Medulla oblongata (tissue), 1 donor: ENCODE data around the gene SORCS2.

ENCODE experiments used
- DNase-seq: peaks from one replicate; pipeline ENCODE4 v3.0.0-alpha.2; 2015; ENCODE audit errors: extremely low spot score

The SORCS2 gene

GRCh38 chr4:7266525-7267292 is 74.4 kb downstream of the SORCS2 start:
- no peak for DNase-seq

- no peak for DNase-seq
Observed at GRCh38 chr4:7267829-7268228, 75.5 kb downstream of the SORCS2 start.

GRCh38 chr4:7268941-7269340 is 76.6 kb downstream of the SORCS2 start:
- no peak for DNase-seq

GRCh38 chr4:7270121-7270520 is 77.8 kb downstream of the SORCS2 start:
- no peak for DNase-seq

- no peak for DNase-seq
Observed at GRCh38 chr4:7272404-7272803, 80.1 kb downstream of the SORCS2 start.

GRCh38 chr4:7273738-7274297 is 81.5 kb downstream of the SORCS2 start:
- DNase-seq, result no peak

- no peak for DNase-seq
Observed at GRCh38 chr4:7275067-7275466, 82.7 kb downstream of the SORCS2 start.

- no peak for DNase-seq
Observed at GRCh38 chr4:7275490-7276154, 83.3 kb downstream of the SORCS2 start.

GRCh38 chr4:7276515-7276914 is 84.2 kb downstream of the SORCS2 start:
- no peak for DNase-seq

- no peak for DNase-seq
Observed at GRCh38 chr4:7278071-7278765, 85.9 kb downstream of the SORCS2 start.

GRCh38 chr4:7278981-7279380 is 86.6 kb downstream of the SORCS2 start:
- no peak for DNase-seq

- no peak for DNase-seq
Observed at GRCh38 chr4:7279902-7280301, 87.6 kb downstream of the SORCS2 start.

GRCh38 chr4:7280926-7281690 is 88.8 kb downstream of the SORCS2 start:
- no peak for DNase-seq

- DNase-seq, result no peak
Observed at GRCh38 chr4:7281691-7282665, 89.6 kb downstream of the SORCS2 start.

GRCh38 chr4:7282786-7283440 is 90.6 kb downstream of the SORCS2 start:
- DNase-seq, result no peak

GRCh38 chr4:7285244-7286094 is 93.1 kb downstream of the SORCS2 start:
- peak; percentile 70 for DNase-seq

- no peak for DNase-seq
Observed at GRCh38 chr4:7286170-7286569, 93.8 kb downstream of the SORCS2 start.

GRCh38 chr4:7286798-7287197 is 94.5 kb downstream of the SORCS2 start:
- no peak for DNase-seq
